H1 (cell line): ENCODE data around the gene DIPK1B. TPM values are rescaled to one million over a fixed set of nuclear protein-coding genes. Genes with fewer than 3 reads are reported as not detected.

ENCODE experiments used
- CBX8 ChIP-seq: fragments of 300-800, 300-1000 bp; sonication (generic); IDR thresholded peaks from 2 replicates; pipeline ENCODE4 v1.7.1; 2016; ENCODE audit warnings: low read depth, low read length, borderline replicate concordance
- CEBPB ChIP-seq: IDR thresholded peaks from 2 replicates; pipeline ENCODE4 v1.6.1; 2012; ENCODE audit warnings: low read depth, low read length
- EGR1 ChIP-seq: IDR thresholded peaks from 2 replicates; pipeline ENCODE4 v1.6.1; 2011; ENCODE audit warnings: low read depth, low read length, borderline replicate concordance
- HDAC2 ChIP-seq, 2 experiments: fragments of 300-600 bp in 1 of 2; sonication (generic) in 1 of 2; IDR thresholded peaks; 2 replicates each; pipeline ENCODE4 v1.6.1; 2011 to 2012; ENCODE audit warnings: low read depth in 2 of 2, low read length in 2 of 2, mild to moderate bottlenecking in 2 of 2, moderate library complexity in 2 of 2, borderline replicate concordance in 1 of 2, inconsistent platforms in 1 of 2
- JUN ChIP-seq: IDR thresholded peaks from 2 replicates; pipeline ENCODE4 v1.6.1; 2011; ENCODE audit warnings: low read depth, mild to moderate bottlenecking, improper control_type of control experiment, low read length
- KDM4A ChIP-seq: IDR thresholded peaks from one replicate; pipeline ENCODE4 v1.7.1; 2012; ENCODE audit warnings: low read depth, mild to moderate bottlenecking, moderate library complexity, low read length, inconsistent platforms; ENCODE audit not compliant: severe bottlenecking
- KDM5A ChIP-seq: fragments of 200-600 bp; IDR thresholded peaks from 2 replicates; pipeline ENCODE4 v1.7.1; 2012; ENCODE audit warnings: mild to moderate bottlenecking, low read length, inconsistent platforms, mixed read lengths
- RBBP5 ChIP-seq: IDR thresholded peaks from 2 replicates; pipeline ENCODE4 v1.7.1; 2012; ENCODE audit warnings: low read depth, mild to moderate bottlenecking, inconsistent platforms, low read length, moderate library complexity, borderline replicate concordance
- SIN3A ChIP-seq, 2 experiments: IDR thresholded peaks in 1 of 2; conservative IDR thresholded peaks in 1 of 2; 2 replicates each; pipeline ENCODE4 v1.6.1; 2011 to 2012; ENCODE audit warnings: low read length in 2 of 2, improper control_type of control experiment in 1 of 2, low read depth in 1 of 2, mild to moderate bottlenecking in 1 of 2
- YY1 ChIP-seq: IDR thresholded peaks from 2 replicates; pipeline ENCODE4 v1.6.1; 2011; ENCODE audit warnings: low read depth, mild to moderate bottlenecking, low read length
- polyA plus RNA-seq, 7 experiments: library from polyadenylated mRNA; depleted of rRNA in 3 of 7; stranded (reverse) in 5 of 7; unstranded in 2 of 7; fragments of >200 nt in 5 of 7; fragments of 200-250 nt in 2 of 7; gene quantifications; 1 replicate in 5 of 7; 2 replicates in 1 of 7; 4 replicates in 1 of 7; pipeline versions ENCODE4 v1.2.1 to v1.2.3, GENCODE V29; 2011 to 2013; ENCODE audit warnings: missing spikeins in 2 of 7, mixed read lengths in 2 of 7
- total RNA-seq: library from RNA; stranded (reverse); fragmentation: NEBNext Ultra II Directional; extraction: Animal tissue kit (Norgen Biotek cat#: 25700); gene quantifications from 2 replicates; pipeline ENCODE4 v1.2.1, GENCODE V29; 2021
- TF ChIP-seq, protein P1 (sequence below): fragments of 300-600 bp; sonication (generic); IDR thresholded peaks from 2 replicates; pipeline ENCODE4 v1.7.1; 2012; ENCODE audit warnings: low read length, moderate library complexity, mild to moderate bottlenecking, inconsistent platforms; ENCODE audit not compliant: insufficient replicate concordance

Gene DIPK1B
- total and polyA plus RNA-seq, 2 of the 8 experiments (the other 6 are each of a cell fraction or from before 2014, with no cell fraction given), result 32.3 to 64.8 TPM

GRCh38 chr9:136679431-136679941 is 32.9 kb upstream of the DIPK1B start (continued):
- TF ChIP-seq, protein P1, sequence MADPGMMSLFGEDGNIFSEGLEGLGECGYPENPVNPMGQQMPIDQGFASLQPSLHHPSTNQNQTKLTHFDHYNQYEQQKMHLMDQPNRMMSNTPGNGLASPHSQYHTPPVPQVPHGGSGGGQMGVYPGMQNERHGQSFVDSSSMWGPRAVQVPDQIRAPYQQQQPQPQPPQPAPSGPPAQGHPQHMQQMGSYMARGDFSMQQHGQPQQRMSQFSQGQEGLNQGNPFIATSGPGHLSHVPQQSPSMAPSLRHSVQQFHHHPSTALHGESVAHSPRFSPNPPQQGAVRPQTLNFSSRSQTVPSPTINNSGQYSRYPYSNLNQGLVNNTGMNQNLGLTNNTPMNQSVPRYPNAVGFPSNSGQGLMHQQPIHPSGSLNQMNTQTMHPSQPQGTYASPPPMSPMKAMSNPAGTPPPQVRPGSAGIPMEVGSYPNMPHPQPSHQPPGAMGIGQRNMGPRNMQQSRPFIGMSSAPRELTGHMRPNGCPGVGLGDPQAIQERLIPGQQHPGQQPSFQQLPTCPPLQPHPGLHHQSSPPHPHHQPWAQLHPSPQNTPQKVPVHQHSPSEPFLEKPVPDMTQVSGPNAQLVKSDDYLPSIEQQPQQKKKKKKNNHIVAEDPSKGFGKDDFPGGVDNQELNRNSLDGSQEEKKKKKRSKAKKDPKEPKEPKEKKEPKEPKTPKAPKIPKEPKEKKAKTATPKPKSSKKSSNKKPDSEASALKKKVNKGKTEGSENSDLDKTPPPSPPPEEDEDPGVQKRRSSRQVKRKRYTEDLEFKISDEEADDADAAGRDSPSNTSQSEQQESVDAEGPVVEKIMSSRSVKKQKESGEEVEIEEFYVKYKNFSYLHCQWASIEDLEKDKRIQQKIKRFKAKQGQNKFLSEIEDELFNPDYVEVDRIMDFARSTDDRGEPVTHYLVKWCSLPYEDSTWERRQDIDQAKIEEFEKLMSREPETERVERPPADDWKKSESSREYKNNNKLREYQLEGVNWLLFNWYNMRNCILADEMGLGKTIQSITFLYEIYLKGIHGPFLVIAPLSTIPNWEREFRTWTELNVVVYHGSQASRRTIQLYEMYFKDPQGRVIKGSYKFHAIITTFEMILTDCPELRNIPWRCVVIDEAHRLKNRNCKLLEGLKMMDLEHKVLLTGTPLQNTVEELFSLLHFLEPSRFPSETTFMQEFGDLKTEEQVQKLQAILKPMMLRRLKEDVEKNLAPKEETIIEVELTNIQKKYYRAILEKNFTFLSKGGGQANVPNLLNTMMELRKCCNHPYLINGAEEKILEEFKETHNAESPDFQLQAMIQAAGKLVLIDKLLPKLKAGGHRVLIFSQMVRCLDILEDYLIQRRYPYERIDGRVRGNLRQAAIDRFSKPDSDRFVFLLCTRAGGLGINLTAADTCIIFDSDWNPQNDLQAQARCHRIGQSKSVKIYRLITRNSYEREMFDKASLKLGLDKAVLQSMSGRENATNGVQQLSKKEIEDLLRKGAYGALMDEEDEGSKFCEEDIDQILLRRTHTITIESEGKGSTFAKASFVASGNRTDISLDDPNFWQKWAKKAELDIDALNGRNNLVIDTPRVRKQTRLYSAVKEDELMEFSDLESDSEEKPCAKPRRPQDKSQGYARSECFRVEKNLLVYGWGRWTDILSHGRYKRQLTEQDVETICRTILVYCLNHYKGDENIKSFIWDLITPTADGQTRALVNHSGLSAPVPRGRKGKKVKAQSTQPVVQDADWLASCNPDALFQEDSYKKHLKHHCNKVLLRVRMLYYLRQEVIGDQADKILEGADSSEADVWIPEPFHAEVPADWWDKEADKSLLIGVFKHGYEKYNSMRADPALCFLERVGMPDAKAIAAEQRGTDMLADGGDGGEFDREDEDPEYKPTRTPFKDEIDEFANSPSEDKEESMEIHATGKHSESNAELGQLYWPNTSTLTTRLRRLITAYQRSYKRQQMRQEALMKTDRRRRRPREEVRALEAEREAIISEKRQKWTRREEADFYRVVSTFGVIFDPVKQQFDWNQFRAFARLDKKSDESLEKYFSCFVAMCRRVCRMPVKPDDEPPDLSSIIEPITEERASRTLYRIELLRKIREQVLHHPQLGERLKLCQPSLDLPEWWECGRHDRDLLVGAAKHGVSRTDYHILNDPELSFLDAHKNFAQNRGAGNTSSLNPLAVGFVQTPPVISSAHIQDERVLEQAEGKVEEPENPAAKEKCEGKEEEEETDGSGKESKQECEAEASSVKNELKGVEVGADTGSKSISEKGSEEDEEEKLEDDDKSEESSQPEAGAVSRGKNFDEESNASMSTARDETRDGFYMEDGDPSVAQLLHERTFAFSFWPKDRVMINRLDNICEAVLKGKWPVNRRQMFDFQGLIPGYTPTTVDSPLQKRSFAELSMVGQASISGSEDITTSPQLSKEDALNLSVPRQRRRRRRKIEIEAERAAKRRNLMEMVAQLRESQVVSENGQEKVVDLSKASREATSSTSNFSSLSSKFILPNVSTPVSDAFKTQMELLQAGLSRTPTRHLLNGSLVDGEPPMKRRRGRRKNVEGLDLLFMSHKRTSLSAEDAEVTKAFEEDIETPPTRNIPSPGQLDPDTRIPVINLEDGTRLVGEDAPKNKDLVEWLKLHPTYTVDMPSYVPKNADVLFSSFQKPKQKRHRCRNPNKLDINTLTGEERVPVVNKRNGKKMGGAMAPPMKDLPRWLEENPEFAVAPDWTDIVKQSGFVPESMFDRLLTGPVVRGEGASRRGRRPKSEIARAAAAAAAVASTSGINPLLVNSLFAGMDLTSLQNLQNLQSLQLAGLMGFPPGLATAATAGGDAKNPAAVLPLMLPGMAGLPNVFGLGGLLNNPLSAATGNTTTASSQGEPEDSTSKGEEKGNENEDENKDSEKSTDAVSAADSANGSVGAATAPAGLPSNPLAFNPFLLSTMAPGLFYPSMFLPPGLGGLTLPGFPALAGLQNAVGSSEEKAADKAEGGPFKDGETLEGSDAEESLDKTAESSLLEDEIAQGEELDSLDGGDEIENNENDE, result no peak
- TF ChIP-seq SIN3A (conservative IDR thresholded peaks at IDR 0.05 in 1 of 2, IDR thresholded peaks at IDR 0.05 in 1 of 2; ENCODE audit: low read depth in 1 of 2, low read length in 2 of 2) (no peak), HDAC2 (IDR thresholded peaks at IDR 0.05; ENCODE audit: borderline replicate concordance in 1 of 2, low read depth in 2 of 2, low read length in 2 of 2) (no peak), RBBP5 (no peak), CEBPB (no peak), JUN (no peak), YY1 (no peak), EGR1 (no peak), CBX8 (no peak), KDM5A (no peak), KDM4A (no peak)
